GM18951 (cell line): ENCODE data around the gene GVQW3.

Experiments
- POLR2A ChIP-seq: IDR thresholded peaks from 4 replicates; pipeline ENCODE4 v1.6.1; 2011; ENCODE audit warnings: mild to moderate bottlenecking; ENCODE audit not compliant: insufficient read length, insufficient read depth; ENCODE audit errors: extremely low read depth
- in situ Hi-C: fragments of 300-500 bp; cut with MboI; formaldehyde crosslinking; loops from one replicate; pipeline ENCODE4 v1.12.0; 2022; ENCODE audit warnings: low sequenced_read_pairs, mixed read lengths, inconsistent platforms; ENCODE audit not compliant: unreplicated experiment

GVQW3 gene

GRCh38 chr11:76380977-76381719, at the start of gene GVQW3, which contains the start of gene THAP12:
Gene GVQW3 (plus strand): TSS chr11:76381323. CDS start chr11:76381829, 506 bp downstream.
Gene THAP12 (minus strand): TSS chr11:76381132. CDS start chr11:76380836, 296 bp downstream.
- peak; percentile 77 for TF ChIP-seq POLR2A
- in situ Hi-C loops, result no loop called here

- TF ChIP-seq POLR2A, result no peak
- in situ Hi-C loops, result no loop called here
Observed at GRCh38 chr11:76334826-76335389, 46.2 kb upstream of the GVQW3 start.

- no peak for TF ChIP-seq POLR2A
- in situ Hi-C loops, result no loop called here
Observed at GRCh38 chr11:76335842-76336241, 45.3 kb upstream of the GVQW3 start.

- no peak for TF ChIP-seq POLR2A
- in situ Hi-C loops, result no loop called here
Observed at GRCh38 chr11:76336597-76336996, 44.5 kb upstream of the GVQW3 start.

- no peak for TF ChIP-seq POLR2A
Observed at GRCh38 chr11:76337469-76337868, 43.7 kb upstream of the GVQW3 start.

GRCh38 chr11:76337923-76338322, 43.2 kb upstream of the GVQW3 start:
- in situ Hi-C loops, result no loop called here
- TF ChIP-seq POLR2A, result no peak

More at GRCh38 chr11:76337469-76337868, 43.7 kb upstream of the GVQW3 start:
- in situ Hi-C loops, result no loop called here

- in situ Hi-C loops, result no loop called here
- TF ChIP-seq POLR2A, result no peak
Observed at GRCh38 chr11:76339221-76339620, 41.9 kb upstream of the GVQW3 start.

- in situ Hi-C loops, result no loop called here
- no peak for TF ChIP-seq POLR2A
Observed at GRCh38 chr11:76347466-76347865, 33.7 kb upstream of the GVQW3 start.

GRCh38 chr11:76348348-76348747, 32.8 kb upstream of the GVQW3 start:
- in situ Hi-C loops, result no loop called here

GRCh38 chr11:76355172-76355571, 26.0 kb upstream of the GVQW3 start:
- in situ Hi-C loops, result no loop called here
- TF ChIP-seq POLR2A, result no peak

More at GRCh38 chr11:76348348-76348747, 32.8 kb upstream of the GVQW3 start:
- TF ChIP-seq POLR2A, result no peak

GRCh38 chr11:76361374-76361773, 19.7 kb upstream of the GVQW3 start:
- TF ChIP-seq POLR2A, result no peak
- in situ Hi-C loops, result no loop called here

- TF ChIP-seq POLR2A, result no peak
- in situ Hi-C loops, result no loop called here
Observed at GRCh38 chr11:76361776-76362175, 19.3 kb upstream of the GVQW3 start.

- TF ChIP-seq POLR2A, result no peak
- in situ Hi-C loops, result no loop called here
Observed at GRCh38 chr11:76362716-76363115, 18.4 kb upstream of the GVQW3 start.
